B cell (primary cell): Measurements from ENCODE around the gene SAA4. TPM values are rescaled to one million over a fixed set of nuclear protein-coding genes. Genes with fewer than 3 reads are reported as not detected.
A peak's percentile ranks its signal among the peaks of the same experiment; 100 is the strongest.

Experiments
- ATAC-seq: fragments of 200-7000 bp; cut with Tn5 transposase; one replicate; pipeline ENCODE4 v1.10.0; 2021; ENCODE audit warnings: low read depth, mild to moderate bottlenecking, moderate number of reproducible peaks, moderate library complexity
- CTCF ChIA-PET: fragments of 350-600 bp; sonication (Branson Sonifier 250); formaldehyde crosslinking; loops from one replicate; lab custom pipeline; 2021; ENCODE audit warnings: antibody characterized with exemption, inconsistent platforms; lab: Charles Lee
- POLR2A ChIA-PET: fragments of 350-600 bp; sonication (Branson Sonifier 250); formaldehyde crosslinking; loops from one replicate; lab custom pipeline; 2021; ENCODE audit warnings: antibody characterized with exemption; lab: Charles Lee
- DNase-seq: peaks from one replicate; pipeline ENCODE4 v3.0.0; 2013
- H2AFZ ChIP-seq: 2 replicates; pipeline ENCODE4 v1.6.1; 2012; ENCODE audit warnings: mild to moderate bottlenecking, low read depth, low read length; ENCODE audit not compliant: insufficient read depth, poor library complexity, severe bottlenecking
- H3K27ac ChIP-seq, 2 donors: 1 replicate in 1 of 2; 2 replicates in 1 of 2; pipeline ENCODE4 v1.5.1; 2012 to 2013; ENCODE audit warnings: low read length in 2 of 2, mild to moderate bottlenecking in 2 of 2, moderate library complexity in 1 of 2
- H3K27me3 ChIP-seq, 4 experiments: fragments of 200-600 bp in 1 of 4; sonication (generic) in 1 of 4; replicated peaks in 1 of 4; 1 replicate in 2 of 4; 2 replicates in 2 of 4; pipeline versions ENCODE4 v1.6.1 to v1.7.0; 2013 to 2016; ENCODE audit warnings: low read length in 3 of 4, mild to moderate bottlenecking in 2 of 4, mixed read lengths in 1 of 4, moderate library complexity in 1 of 4; ENCODE audit not compliant: insufficient read depth in 4 of 4, control insufficient read depth in 3 of 4; ENCODE audit errors: control extremely low read depth in 1 of 4
- H3K36me3 ChIP-seq, 2 experiments: replicated peaks in 1 of 2; 1 replicate in 1 of 2; 2 replicates in 1 of 2; pipeline versions ENCODE4 v1.6.1 to v1.7.1; 2013; ENCODE audit warnings: low read length in 1 of 2; ENCODE audit not compliant: insufficient read depth in 2 of 2, control insufficient read depth in 1 of 2; ENCODE audit errors: control extremely low read depth in 1 of 2, extremely low read depth in 1 of 2
- H3K4me1 ChIP-seq, 2 donors: fragments of 200-600 bp in 1 of 2; sonication (generic) in 1 of 2; 1 replicate in 1 of 2; 2 replicates in 1 of 2; pipeline versions ENCODE4 v1.5.1 to v1.6.1; 2013 to 2017; ENCODE audit warnings: low read length in 2 of 2; ENCODE audit not compliant: control insufficient read depth in 2 of 2, insufficient read depth in 2 of 2
- H3K4me2 ChIP-seq: replicated peaks from 2 replicates; pipeline ENCODE3; 2012; ENCODE audit warnings: mild to moderate bottlenecking, low read depth, low read length; ENCODE audit not compliant: poor library complexity, severe bottlenecking
- H3K4me3 ChIP-seq, 5 experiments: fragments of 200-600 bp in 1 of 5; sonication (generic) in 1 of 5; 1 replicate in 3 of 5; 2 replicates in 2 of 5; pipeline versions ENCODE4 v1.5.1 to v1.7.0; 2011 to 2016; ENCODE audit warnings: low read length in 4 of 5, mild to moderate bottlenecking in 4 of 5, low read depth in 2 of 5, control low read depth in 1 of 5, moderate library complexity in 1 of 5; ENCODE audit not compliant: insufficient read depth in 1 of 5; ENCODE audit errors: control extremely low read depth in 1 of 5, extremely low read depth in 1 of 5
- H3K79me2 ChIP-seq: fragments of 200-600 bp; sonication (generic); one replicate; pipeline ENCODE4 v1.6.0; 2016; ENCODE audit warnings: low read length; ENCODE audit not compliant: control insufficient read depth, insufficient read depth
- H3K9ac ChIP-seq: fragments of 200-600 bp; sonication (generic); 2 replicates; pipeline ENCODE4 v1.6.1; 2017; ENCODE audit warnings: mild to moderate bottlenecking, low read length, moderate library complexity
- H3K9me3 ChIP-seq, 3 donors: one replicate each; pipeline versions ENCODE4 v1.6.1 to v1.7.1; 2013; ENCODE audit warnings: low read length in 2 of 3; ENCODE audit not compliant: control insufficient read depth in 2 of 3, insufficient read depth in 1 of 3; ENCODE audit errors: control extremely low read depth in 1 of 3
- H4K20me1 ChIP-seq: 2 replicates; pipeline ENCODE4 v1.6.0; 2012; ENCODE audit warnings: mild to moderate bottlenecking, low read length; ENCODE audit not compliant: insufficient read depth, control insufficient read depth, poor library complexity, severe bottlenecking
- H3K27ac Mint-ChIP-seq: one replicate; pipeline ENCODE4 v1.8.0; 2021; ENCODE audit warnings: mixed read lengths
- H3K27me3 Mint-ChIP-seq: one replicate; pipeline ENCODE4 v1.8.0; 2021; ENCODE audit warnings: mixed read lengths
- H3K4me1 Mint-ChIP-seq: one replicate; pipeline ENCODE4 v1.8.0; 2021; ENCODE audit warnings: mixed read lengths
- H3K4me3 Mint-ChIP-seq: one replicate; pipeline ENCODE4 v1.8.0; 2021; ENCODE audit warnings: mixed read lengths
- H3K9me3 Mint-ChIP-seq: one replicate; pipeline ENCODE4 v1.8.0; 2022; ENCODE audit warnings: mixed read lengths; ENCODE audit not compliant: insufficient read depth
- EZH2 ChIP-seq: IDR thresholded peaks from 2 replicates; pipeline ENCODE4 v1.6.1; 2012; ENCODE audit warnings: borderline replicate concordance, low read depth, mild to moderate bottlenecking, moderate library complexity, low read length; ENCODE audit not compliant: insufficient read depth, poor library complexity, severe bottlenecking
- WGBS: methylation state at CpG from one replicate; pipeline ENCODE4 v1.1.5; 2013; ENCODE audit warnings: missing lambda C conversion rate; ENCODE audit not compliant: insufficient coverage; 5-methylcytosine and 5-hydroxymethylcytosine counted together
- intact Hi-C: fragments of 100-400 bp; cut with micrococcal nuclease; formaldehyde crosslinking; loops from one replicate; pipeline ENCODE4 v1.10.0; 2022
- polyA plus RNA-seq: library from polyadenylated mRNA; depleted of rRNA; stranded (reverse); fragments of >200 nt; gene quantifications from 2 replicates; pipeline ENCODE4 v1.2.3, GENCODE V29; 2012
- total RNA-seq, 2 donors: library from RNA; stranded (reverse); fragments of 120-200 nt in 1 of 2; gene quantifications; 1 replicate in 1 of 2; 2 replicates in 1 of 2; pipeline versions ENCODE4 v1.2.3 to v1.2.4, GENCODE V29; 2013 to 2022
- TF ChIP-seq, protein P1 (sequence below): fragments of 200-600 bp; IDR thresholded peaks from one replicate; pipeline ENCODE4 v1.8.0; 2022; ENCODE audit warnings: antibody characterized with exemption, mild to moderate bottlenecking

Gene SAA4
- total and polyA plus RNA-seq, 2 donors (not counting 1 experiment from before 2014, with no cell fraction given): not detected

DNA sequence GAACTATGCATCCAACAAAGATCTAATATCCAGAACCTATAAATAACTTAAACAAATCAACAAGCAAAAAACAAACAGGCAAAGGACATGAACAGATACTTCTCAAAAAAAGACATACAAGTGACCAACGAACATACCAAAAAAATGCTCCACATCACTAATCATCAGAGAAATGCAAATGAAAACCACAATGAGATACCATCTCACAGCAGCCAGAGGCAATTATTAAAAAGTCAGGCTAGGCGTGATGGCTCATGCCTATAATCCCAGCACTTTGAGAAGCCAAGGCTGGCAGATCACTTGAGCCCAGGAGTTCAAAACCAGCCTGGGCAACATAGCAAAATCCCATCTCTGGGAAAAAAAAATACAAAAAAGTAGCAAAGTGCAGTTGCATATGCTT lies 10.7 kb downstream of the SAA4 start:
- no peaks in the 10 kb centered on the region for H3K9me3 Mint-ChIP-seq
- Histone ChIP-seq H3K36me3 (no peaks in the 10 kb centered on the region), H3K4me1 (peaks cover 23 to 30% of the 10 kb centered on the region in 2 donors), H3K4me2 (peak overlapping the region; percentile 28), H4K20me1 (no peaks in the 10 kb centered on the region), H3K4me3 (no peak overlapping the region), H2AFZ (no peak overlapping the region), H3K9me3 (peaks cover 0 to 8% (median 2%) of the 10 kb centered on the region in 3 donors), H3K9ac (no peak overlapping the region), H3K79me2 (no peaks in the 10 kb centered on the region), H3K27me3 (no peaks in the 10 kb centered on the region), H3K27ac (no peak overlapping the region)
- 0% methylated on average over 1 of the region's 2 CpGs for WGBS
- CTCF ChIA-PET: interaction anchor here (1.7 kb wide), 1 partner anchor 18 kb away, joined by 4 read pairs; no protein-coding TSS in a partner anchor
- no peak for ATAC-seq
- POLR2A ChIA-PET: no interaction called here
- intact Hi-C loops: no loop called here
- DNase-seq: no peak
- H3K4me1 Mint-ChIP-seq: peaks cover 17% of the 10 kb centered on the region
- no peaks in the 10 kb centered on the region for H3K27me3 Mint-ChIP-seq
- H3K27ac Mint-ChIP-seq: no peak overlapping the region
- TF ChIP-seq EZH2: no peak
- TF ChIP-seq, protein P1, sequence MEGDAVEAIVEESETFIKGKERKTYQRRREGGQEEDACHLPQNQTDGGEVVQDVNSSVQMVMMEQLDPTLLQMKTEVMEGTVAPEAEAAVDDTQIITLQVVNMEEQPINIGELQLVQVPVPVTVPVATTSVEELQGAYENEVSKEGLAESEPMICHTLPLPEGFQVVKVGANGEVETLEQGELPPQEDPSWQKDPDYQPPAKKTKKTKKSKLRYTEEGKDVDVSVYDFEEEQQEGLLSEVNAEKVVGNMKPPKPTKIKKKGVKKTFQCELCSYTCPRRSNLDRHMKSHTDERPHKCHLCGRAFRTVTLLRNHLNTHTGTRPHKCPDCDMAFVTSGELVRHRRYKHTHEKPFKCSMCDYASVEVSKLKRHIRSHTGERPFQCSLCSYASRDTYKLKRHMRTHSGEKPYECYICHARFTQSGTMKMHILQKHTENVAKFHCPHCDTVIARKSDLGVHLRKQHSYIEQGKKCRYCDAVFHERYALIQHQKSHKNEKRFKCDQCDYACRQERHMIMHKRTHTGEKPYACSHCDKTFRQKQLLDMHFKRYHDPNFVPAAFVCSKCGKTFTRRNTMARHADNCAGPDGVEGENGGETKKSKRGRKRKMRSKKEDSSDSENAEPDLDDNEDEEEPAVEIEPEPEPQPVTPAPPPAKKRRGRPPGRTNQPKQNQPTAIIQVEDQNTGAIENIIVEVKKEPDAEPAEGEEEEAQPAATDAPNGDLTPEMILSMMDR: no peak
- H3K4me3 Mint-ChIP-seq: no peak overlapping the region

DNA sequence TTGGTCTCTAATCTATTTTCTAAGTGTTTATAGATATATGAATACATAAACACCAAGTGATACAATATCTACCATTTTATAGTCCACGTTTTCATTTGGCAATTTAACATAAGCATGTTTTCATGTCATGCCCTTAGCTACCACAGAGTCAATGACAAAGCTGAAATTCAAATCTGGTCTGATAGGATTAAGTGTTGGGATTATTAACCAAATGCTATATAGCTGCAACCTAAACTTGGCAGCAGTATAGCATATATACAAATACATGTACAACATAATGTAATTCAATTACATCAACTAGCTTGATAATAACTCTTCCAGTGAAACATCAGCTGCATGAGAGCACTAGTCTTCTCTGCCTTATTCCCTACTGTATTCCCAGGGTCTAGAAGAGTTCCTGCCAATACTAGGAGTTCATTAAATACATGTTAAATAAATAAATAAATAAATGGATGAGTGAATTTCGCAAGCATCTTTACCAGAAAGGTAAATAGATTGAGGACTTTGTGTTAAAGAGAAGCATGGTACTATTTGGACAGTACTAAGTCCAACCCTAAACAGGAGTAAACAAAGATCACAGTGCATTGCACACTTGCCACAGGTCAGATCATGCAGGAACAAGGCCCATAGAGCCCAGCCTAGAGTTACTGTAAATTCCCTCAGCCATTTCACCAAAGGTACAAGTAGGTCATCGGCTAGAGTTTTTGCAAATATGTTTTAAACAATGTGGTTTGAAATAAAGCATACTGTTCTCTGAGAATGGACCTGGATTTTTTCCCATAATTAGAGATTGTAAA lies 12.8 kb downstream of the SAA4 start:
- no peaks in the 10 kb centered on the region for H4K20me1 ChIP-seq
- intact Hi-C loops: no loop called here
- H3K4me3 ChIP-seq: no peak overlapping the region
- H3K79me2 ChIP-seq: no peaks in the 10 kb centered on the region
- peaks cover 15 to 18% of the 10 kb centered on the region in 2 donors for H3K4me1 ChIP-seq
- ATAC-seq (no peak), DNase-seq (no peak)
- no CpG with 5 or more reads among the region's 3 CpGs for WGBS
- no peak overlapping the region for H3K27ac ChIP-seq
- TF ChIP-seq, protein P1: no peak
- no peak for TF ChIP-seq EZH2
- Mint-ChIP-seq H3K4me3 (no peak overlapping the region), H3K4me1 (peaks cover 7% of the 10 kb centered on the region), H3K27me3 (peaks cover 3% of the 10 kb centered on the region), H3K9me3 (no peaks in the 10 kb centered on the region), H3K27ac (no peak overlapping the region)
- ChIA-PET CTCF (no interaction called here), POLR2A (no interaction called here)
- peaks cover 0 to 16% (median under 1%) of the 10 kb centered on the region in 3 donors for H3K9me3 ChIP-seq
- H2AFZ ChIP-seq: no peak overlapping the region
- H3K27me3 ChIP-seq: no peaks in the 10 kb centered on the region
- H3K4me2 ChIP-seq: no peak overlapping the region
- H3K9ac ChIP-seq: no peak overlapping the region
- H3K36me3 ChIP-seq: no peaks in the 10 kb centered on the region
